T-cell (primary cell): Measurements from ENCODE around the gene ITGA2. TPM values are rescaled to one million over a fixed set of nuclear protein-coding genes. Genes with fewer than 3 reads are reported as not detected.
A peak's percentile ranks its signal among the peaks of the same experiment; 100 is the strongest.

Source experiments
- ATAC-seq, 4 experiments: fragments of 200-7000 bp in 3 of 4; fragments of 150-1000 bp in 1 of 4; cut with Tn5 transposase; replicated peaks in 1 of 4; 1 replicate in 3 of 4; 2 replicates in 1 of 4; pipeline ENCODE4 v1.10.0; 2021; ENCODE audit warnings: moderate library complexity in 3 of 4, mild to moderate bottlenecking in 2 of 4, moderate number of reproducible peaks in 1 of 4
- CTCF ChIA-PET, 2 donors: fragments of 300-600 bp; sonication (Branson Sonifier 250); formaldehyde crosslinking; loops; one replicate each; lab custom pipeline; 2022; ENCODE audit warnings: antibody characterized with exemption in 2 of 2; lab: Charles Lee
- POLR2A ChIA-PET, 2 donors: fragments of 300-600 bp; sonication (Branson Sonifier 250); formaldehyde crosslinking; loops; one replicate each; lab custom pipeline; 2022; ENCODE audit warnings: antibody characterized with exemption in 2 of 2; lab: Charles Lee
- DNase-seq, 35 experiments: peaks; one replicate each; pipeline versions ENCODE4 v3.0.0 to v3.0.0-alpha.2; 2013 to 2023
- H3K27ac ChIP-seq: one replicate; pipeline ENCODE4 v1.5.1; 2013; ENCODE audit warnings: low read length
- H3K27me3 ChIP-seq, 2 experiments: replicated peaks in 1 of 2; 1 replicate in 1 of 2; 2 replicates in 1 of 2; pipeline versions ENCODE4 v1.6.1 to v1.7.0; 2013; ENCODE audit warnings: low read length in 1 of 2, mixed read lengths in 1 of 2; ENCODE audit not compliant: control insufficient read depth in 2 of 2, insufficient read depth in 2 of 2; ENCODE audit errors: extremely low read depth in 1 of 2
- H3K36me3 ChIP-seq, 2 donors: 1 replicate in 1 of 2; 2 replicates in 1 of 2; pipeline versions ENCODE4 v1.6.1 to v1.7.0; 2013; ENCODE audit warnings: low read length in 1 of 2; ENCODE audit not compliant: control insufficient read depth in 2 of 2, insufficient read depth in 1 of 2; ENCODE audit errors: extremely low read depth in 1 of 2
- H3K4me1 ChIP-seq, 2 experiments: 1 replicate in 1 of 2; 2 replicates in 1 of 2; pipeline versions ENCODE4 v1.6.1 to v1.7.0; 2013; ENCODE audit warnings: low read length in 2 of 2, mixed read lengths in 1 of 2; ENCODE audit not compliant: insufficient read depth in 2 of 2, control insufficient read depth in 1 of 2; ENCODE audit errors: extremely low read depth in 1 of 2
- H3K4me3 ChIP-seq, 2 donors: 1 replicate in 1 of 2; 2 replicates in 1 of 2; pipeline versions ENCODE4 v1.5.1 to v1.7.0; 2013; ENCODE audit warnings: mild to moderate bottlenecking in 2 of 2, low read length in 1 of 2, moderate library complexity in 1 of 2; ENCODE audit not compliant: control insufficient read depth in 1 of 2; ENCODE audit errors: extremely low read depth in 1 of 2
- H3K9me3 ChIP-seq: 2 replicates; pipeline ENCODE4 v1.7.0; 2013
- H3K27ac Mint-ChIP-seq, 2 donors: one replicate each; pipeline ENCODE4 v1.8.0; 2020 to 2021; ENCODE audit warnings: mild to moderate bottlenecking in 2 of 2, mixed read lengths in 2 of 2
- H3K27me3 Mint-ChIP-seq, 2 donors: one replicate each; pipeline ENCODE4 v1.8.0; 2021 to 2022; ENCODE audit warnings: mixed read lengths in 2 of 2
- H3K36me3 Mint-ChIP-seq: one replicate; pipeline ENCODE4 v1.8.0; 2021; ENCODE audit warnings: mixed read lengths
- H3K4me1 Mint-ChIP-seq, 3 donors: one replicate each; pipeline ENCODE4 v1.8.0; 2020 to 2022; ENCODE audit warnings: mixed read lengths in 3 of 3, mild to moderate bottlenecking in 1 of 3
- H3K4me3 Mint-ChIP-seq, 3 donors: one replicate each; pipeline ENCODE4 v1.8.0; 2020 to 2022; ENCODE audit warnings: mild to moderate bottlenecking in 3 of 3, mixed read lengths in 3 of 3, moderate library complexity in 3 of 3
- H3K9me3 Mint-ChIP-seq, 3 donors: one replicate each; pipeline ENCODE4 v1.8.0; 2020 to 2022; ENCODE audit warnings: mixed read lengths in 3 of 3
- WGBS: methylation state at CpG from one replicate; pipeline ENCODE4 v1.1.5; 2013; ENCODE audit warnings: missing lambda C conversion rate; ENCODE audit not compliant: insufficient coverage; 5-methylcytosine and 5-hydroxymethylcytosine counted together
- total RNA-seq, 35 experiments: library from RNA in 6 of 35; stranded (reverse) in 6 of 35; fragments of 120-200 nt in 1 of 35; gene quantifications; one replicate each; pipeline versions ENCODE4 v1.2.1 to v1.2.4 and lab custom pipeline; 2013 to 2026

Gene ITGA2
- total RNA-seq, 5 donors from 2014 or later (not counting 1 experiment from before 2014, with no cell fraction given), result 0.16 to 1.5 (median 0.51) TPM

- 100% methylated on average over 1 of the region's 2 CpGs for WGBS
- POLR2A ChIA-PET, result no interaction called here
These were observed 82.6 kb downstream of the ITGA2 start for GRCh38 chr5:53071738-53072137.

GRCh38 chr5:53073348-53073747, 84.2 kb downstream of the ITGA2 start:
- H3K27ac Mint-ChIP-seq, result no peak overlapping the region
- no peak overlapping the region for H3K27ac ChIP-seq
- H3K36me3 ChIP-seq, result no peaks in the 10 kb centered on the region
- H3K4me1 Mint-ChIP-seq, result peaks cover 0 to 10% (median 3%) of the 10 kb centered on the region in 3 donors
- 80% methylated on average over 1 of the region's 2 CpGs for WGBS
- peaks cover 0 to 4% of the 10 kb centered on the region in 2 donors for H3K27me3 Mint-ChIP-seq
- H3K4me3 ChIP-seq, result no peak overlapping the region
- no peaks in the 10 kb centered on the region for H3K9me3 ChIP-seq
- no peak overlapping the region for H3K4me3 Mint-ChIP-seq
- H3K9me3 Mint-ChIP-seq, result no peaks in the 10 kb centered on the region
- ChIA-PET CTCF (interaction anchor here in 1 of 2 donors (0.7 to 1.0 kb wide), 3 partner anchors 18 to 940 kb away, joined by 3 to 7 read pairs (median 3); no protein-coding TSS in a partner anchor), POLR2A (no interaction called here)
- no peaks in the 10 kb centered on the region for H3K4me1 ChIP-seq
- no peak for DNase-seq
- no peak for ATAC-seq
- no peaks in the 10 kb centered on the region for H3K27me3 ChIP-seq
- H3K36me3 Mint-ChIP-seq, result no peaks in the 10 kb centered on the region

More at GRCh38 chr5:53071738-53072137, 82.6 kb downstream of the ITGA2 start:
- ATAC-seq (no peak), DNase-seq (no peak)
- H3K27ac ChIP-seq, result no peak overlapping the region
- Mint-ChIP-seq H3K27ac (no peak overlapping the region), H3K9me3 (no peaks in the 10 kb centered on the region), H3K4me1 (peaks cover 0 to 10% (median 3%) of the 10 kb centered on the region in 3 donors), H3K27me3 (peaks cover 0 to 4% of the 10 kb centered on the region in 2 donors), H3K4me3 (no peak overlapping the region), H3K36me3 (no peaks in the 10 kb centered on the region)
- no peaks in the 10 kb centered on the region for H3K36me3 ChIP-seq
- H3K4me3 ChIP-seq, result no peak overlapping the region
- CTCF ChIA-PET, result interaction anchor here in 1 of 2 donors (1.0 kb wide), 1 partner anchor 27 kb away, joined by 3 read pairs; no protein-coding TSS in a partner anchor
- no peaks in the 10 kb centered on the region for H3K9me3 ChIP-seq
- no peaks in the 10 kb centered on the region for H3K27me3 ChIP-seq
- no peaks in the 10 kb centered on the region for H3K4me1 ChIP-seq

GRCh38 chr5:53076014-53076583, 86.9 kb downstream of the ITGA2 start:
- no peaks in the 10 kb centered on the region for H3K27me3 ChIP-seq
- Mint-ChIP-seq H3K4me3 (no peak overlapping the region), H3K9me3 (no peaks in the 10 kb centered on the region), H3K36me3 (no peaks in the 10 kb centered on the region), H3K4me1 (peaks cover 7 to 10% (median 8%) of the 10 kb centered on the region in 3 donors), H3K27ac (no peak overlapping the region), H3K27me3 (peaks cover 0 to 4% of the 10 kb centered on the region in 2 donors)
- H3K4me3 ChIP-seq, result no peak overlapping the region
- no peak for DNase-seq
- H3K9me3 ChIP-seq, result no peaks in the 10 kb centered on the region
- H3K36me3 ChIP-seq, result no peaks in the 10 kb centered on the region
- no peak for ATAC-seq
- no peak overlapping the region for H3K27ac ChIP-seq
- ChIA-PET POLR2A (interaction anchor here in 1 of 2 donors (0.5 kb wide), 1 partner anchor 400 kb away, joined by 7 read pairs; no protein-coding TSS in a partner anchor), CTCF (no interaction called here)
- 100% methylated on average over 1 of the region's 2 CpGs for WGBS
- H3K4me1 ChIP-seq, result no peaks in the 10 kb centered on the region

GRCh38 chr5:53080271-53080670, 91.1 kb downstream of the ITGA2 start:
- H3K27me3 Mint-ChIP-seq, result peaks cover 0 to 7% of the 10 kb centered on the region in 2 donors
- H3K36me3 ChIP-seq, result no peaks in the 10 kb centered on the region
- no peaks in the 10 kb centered on the region for H3K36me3 Mint-ChIP-seq
- H3K4me1 ChIP-seq, result peaks cover 0 to 20% of the 10 kb centered on the region in 2 experiments
- no peak for DNase-seq
- no peaks in the 10 kb centered on the region for H3K9me3 ChIP-seq
- ChIA-PET CTCF (no interaction called here), POLR2A (no interaction called here)
- no peaks in the 10 kb centered on the region for H3K9me3 Mint-ChIP-seq
- ATAC-seq, result peak in 3 of 4 experiments; percentile 33 to 79 (median 37)
- peaks cover 20 to 39% (median 39%) of the 10 kb centered on the region in 3 donors for H3K4me1 Mint-ChIP-seq
- no peak overlapping the region for H3K4me3 ChIP-seq
- H3K4me3 Mint-ChIP-seq, result no peak overlapping the region
- no peaks in the 10 kb centered on the region for H3K27me3 ChIP-seq
- H3K27ac Mint-ChIP-seq, result no peak overlapping the region
- H3K27ac ChIP-seq, result no peak overlapping the region
- 80% methylated on average over 1 of the region's 4 CpGs for WGBS

- Mint-ChIP-seq H3K36me3 (no peaks in the 10 kb centered on the region), H3K27me3 (peaks cover 0 to 3% of the 10 kb centered on the region in 2 donors), H3K4me1 (peaks cover 20 to 41% (median 39%) of the 10 kb centered on the region in 3 donors), H3K27ac (no peak overlapping the region), H3K9me3 (no peaks in the 10 kb centered on the region), H3K4me3 (no peak overlapping the region)
- no peaks in the 10 kb centered on the region for H3K9me3 ChIP-seq
- ATAC-seq (no peak), DNase-seq (no peak)
- ChIA-PET POLR2A (interaction anchor here in 1 of 2 donors (0.6 kb wide), 1 partner anchor 9 kb away, joined by 4 read pairs; no protein-coding TSS in a partner anchor), CTCF (interaction anchor here in 1 of 2 donors (0.6 kb wide), 1 partner anchor 9 kb away, joined by 3 read pairs; no protein-coding TSS in a partner anchor)
- H3K36me3 ChIP-seq, result no peaks in the 10 kb centered on the region
- H3K4me1 ChIP-seq, result peaks cover 0 to 20% of the 10 kb centered on the region in 2 experiments
- no peak overlapping the region for H3K4me3 ChIP-seq
- no peak overlapping the region for H3K27ac ChIP-seq
- no peaks in the 10 kb centered on the region for H3K27me3 ChIP-seq
These were observed 94.8 kb downstream of the ITGA2 start for GRCh38 chr5:53083927-53084326.

- CTCF ChIA-PET, result interaction anchor here in 1 of 2 donors (0.6 kb wide), 1 partner anchor 8 kb away, joined by 3 read pairs; no protein-coding TSS in a partner anchor
- Mint-ChIP-seq H3K4me1 (peaks cover 27 to 49% (median 44%) of the 10 kb centered on the region in 3 donors), H3K36me3 (no peaks in the 10 kb centered on the region)
These were observed 95.5 kb downstream of the ITGA2 start for GRCh38 chr5:53084546-53085255.

More at GRCh38 chr5:53084546-53085255, 95.5 kb downstream of the ITGA2 start:
- H3K4me3 ChIP-seq, result no peak overlapping the region
- no peaks in the 10 kb centered on the region for H3K9me3 ChIP-seq
- peaks cover 0 to 3% of the 10 kb centered on the region in 2 donors for H3K27me3 Mint-ChIP-seq
- H3K36me3 ChIP-seq, result no peaks in the 10 kb centered on the region
- peak in 1 of 4 experiments; percentile 31 for ATAC-seq
- H3K27me3 ChIP-seq, result no peaks in the 10 kb centered on the region
- WGBS, result no CpG with 5 or more reads among the region's 4 CpGs
- H3K9me3 Mint-ChIP-seq, result no peaks in the 10 kb centered on the region
- no peak overlapping the region for H3K4me3 Mint-ChIP-seq
- peaks cover 0 to 26% of the 10 kb centered on the region in 2 experiments for H3K4me1 ChIP-seq
- no peak overlapping the region for H3K27ac Mint-ChIP-seq
- H3K27ac ChIP-seq, result no peak overlapping the region
- POLR2A ChIA-PET, result no interaction called here
- no peak for DNase-seq
